Small intestine (tissue), 7 donors: ENCODE results near the gene TFPI2. TPM values are rescaled to one million over a fixed set of nuclear protein-coding genes. Genes with fewer than 3 reads are reported as not detected.

ENCODE experiments used
- DNase-seq, 2 donors: peaks; one replicate each; pipeline versions ENCODE4 v3.0.0 to v3.0.0-alpha.2; 2013
- FAIRE-seq: peaks from 2 replicates; lab custom pipeline; 2012; peaks lifted over from hg19 to GRCh38; lab: Jason Lieb, UNC
- H3K27ac ChIP-seq, 3 donors: one replicate each; pipeline ENCODE4 v1.5.1; 2013; ENCODE audit warnings: low read length in 2 of 3, mild to moderate bottlenecking in 2 of 3, control low read depth in 1 of 3, inconsistent platforms in 1 of 3, low read depth in 1 of 3, moderate library complexity in 1 of 3
- H3K27me3 ChIP-seq, 3 donors: one replicate each; pipeline ENCODE4 v1.6.1; 2013; ENCODE audit warnings: low read length in 3 of 3, inconsistent platforms in 1 of 3; ENCODE audit not compliant: control insufficient read depth in 3 of 3, insufficient read depth in 3 of 3
- H3K36me3 ChIP-seq, 3 donors: one replicate each; pipeline ENCODE4 v1.6.1; 2013; ENCODE audit warnings: low read length in 3 of 3, inconsistent platforms in 1 of 3, low read depth in 1 of 3, mild to moderate bottlenecking in 1 of 3, moderate library complexity in 1 of 3; ENCODE audit not compliant: control insufficient read depth in 3 of 3, insufficient read depth in 2 of 3
- H3K4me1 ChIP-seq, 3 donors: one replicate each; pipeline ENCODE4 v1.6.1; 2013; ENCODE audit warnings: low read length in 2 of 3, inconsistent platforms in 1 of 3, low read depth in 1 of 3, mild to moderate bottlenecking in 1 of 3, moderate library complexity in 1 of 3; ENCODE audit not compliant: control insufficient read depth in 3 of 3, insufficient read depth in 2 of 3
- H3K4me3 ChIP-seq, 3 donors: one replicate each; pipeline ENCODE4 v1.5.1; 2013; ENCODE audit warnings: low read length in 3 of 3, control low read depth in 1 of 3, inconsistent platforms in 1 of 3, low read depth in 1 of 3, mild to moderate bottlenecking in 1 of 3, moderate library complexity in 1 of 3
- H3K9me3 ChIP-seq, 2 donors: one replicate each; pipeline ENCODE4 v1.6.1; 2013; ENCODE audit warnings: low read depth in 1 of 2, low read length in 1 of 2; ENCODE audit not compliant: control insufficient read depth in 2 of 2, insufficient read depth in 1 of 2
- WGBS, 3 donors: extraction: QIAGEN DNeasy Blood & Tissue Kit; methylation state at CpG; one replicate each; pipeline ENCODE4 v1.1.7; 2013; 5-methylcytosine and 5-hydroxymethylcytosine counted together
- polyA plus RNA-seq, 4 donors: library from polyadenylated mRNA; stranded (reverse) in 3 of 4; unstranded in 1 of 4; fragments of 200-250 nt in 3 of 4; fragments of 120-200 nt in 1 of 4; gene quantifications; one replicate each; pipeline versions ENCODE4 v1.2.1 to v1.2.3, GENCODE V29; 2013
- donor health status: healthy with polysubstance abuse.
- donor health status: control.
- donor health status: control.
- donor health status: Bipolar disorder and iron deficiency.
- donor health status: healthy.

Gene TFPI2
- polyA plus RNA-seq, 4 donors = 0.60 to 1.9 TPM; not detected in 2

- no peak overlapping the region for H3K27ac ChIP-seq
- H3K9me3 ChIP-seq = no peaks in the 10 kb centered on the region
- no peak overlapping the region for H3K4me3 ChIP-seq
- DNase-seq = no peak
- H3K4me1 ChIP-seq = no peaks in the 10 kb centered on the region
- FAIRE-seq = no peak
- H3K36me3 ChIP-seq = no peaks in the 10 kb centered on the region
- peaks cover 0 to 2% (median 0%) of the 10 kb centered on the region in 3 donors for H3K27me3 ChIP-seq
Observed at GRCh38 chr7:93882468-93882867, 8.1 kb downstream of the TFPI2 start.

GRCh38 chr7:93879356-93879755 lies 11.2 kb downstream of the TFPI2 start:
- no peak for FAIRE-seq
- DNase-seq = no peak
- no peak overlapping the region for H3K4me3 ChIP-seq

GRCh38 chr7:93877742-93878141 lies 12.8 kb downstream of the TFPI2 start:
- H3K27me3 ChIP-seq = no peaks in the 10 kb centered on the region
- WGBS, 3 donors = 72 to 77% (median 76%) methylated on average over 3 of the region's 3 CpGs
- H3K9me3 ChIP-seq = no peaks in the 10 kb centered on the region
- FAIRE-seq (no peak), DNase-seq (no peak)
- H3K36me3 ChIP-seq = no peaks in the 10 kb centered on the region
- H3K4me1 ChIP-seq = no peaks in the 10 kb centered on the region
- H3K27ac ChIP-seq = no peak overlapping the region
- H3K4me3 ChIP-seq = no peak overlapping the region

More at GRCh38 chr7:93879356-93879755, 11.2 kb downstream of the TFPI2 start:
- no peaks in the 10 kb centered on the region for H3K4me1 ChIP-seq
- no peaks in the 10 kb centered on the region for H3K27me3 ChIP-seq
- no peak overlapping the region for H3K27ac ChIP-seq
- H3K36me3 ChIP-seq = no peaks in the 10 kb centered on the region
- no peaks in the 10 kb centered on the region for H3K9me3 ChIP-seq

- H3K36me3 ChIP-seq = no peaks in the 10 kb centered on the region
- no peaks in the 10 kb centered on the region for H3K4me1 ChIP-seq
- WGBS, 3 donors = 71 to 80% (median 74%) methylated on average over 1 of the region's 1 CpG
- no peaks in the 10 kb centered on the region for H3K9me3 ChIP-seq
- no peak overlapping the region for H3K4me3 ChIP-seq
- FAIRE-seq (no peak), DNase-seq (no peak)
- no peak overlapping the region for H3K27ac ChIP-seq
- H3K27me3 ChIP-seq = no peaks in the 10 kb centered on the region
Observed at GRCh38 chr7:93873998-93874574, 16.5 kb downstream of the TFPI2 start.

GRCh38 chr7:93866886-93867285 lies 23.7 kb downstream of the TFPI2 start:
- peak overlapping the region in 1 of 3 donors; percentile 15 for H3K27ac ChIP-seq
- H3K27me3 ChIP-seq = no peaks in the 10 kb centered on the region
- H3K36me3 ChIP-seq = no peaks in the 10 kb centered on the region
- 25 to 65% (median 57%) methylated on average over 3 of the region's 3 CpGs for WGBS, 3 donors
- H3K4me1 ChIP-seq = no peaks in the 10 kb centered on the region
- no peak overlapping the region for H3K4me3 ChIP-seq
- H3K9me3 ChIP-seq = no peaks in the 10 kb centered on the region
- DNase-seq = peak; percentile 11 to 51
- no peak for FAIRE-seq

GRCh38 chr7:93862651-93863050 lies 27.9 kb downstream of the TFPI2 start:
- H3K4me1 ChIP-seq = no peaks in the 10 kb centered on the region
- no peak for FAIRE-seq
- H3K4me3 ChIP-seq = no peak overlapping the region
- WGBS, 3 donors = 60 to 79% (median 72%) methylated on average over 2 of the region's 2 CpGs
- H3K9me3 ChIP-seq = no peaks in the 10 kb centered on the region
- H3K27ac ChIP-seq = no peak overlapping the region
- H3K27me3 ChIP-seq = peaks cover 0 to 2% (median 0%) of the 10 kb centered on the region in 3 donors
- H3K36me3 ChIP-seq = no peaks in the 10 kb centered on the region
- no peak for DNase-seq

- H3K36me3 ChIP-seq = no peaks in the 10 kb centered on the region
- DNase-seq (no peak), FAIRE-seq (no peak)
- WGBS, 3 donors = 69 to 82% (median 78%) methylated on average over 4 of the region's 4 CpGs
- peaks cover 0 to 2% (median 0%) of the 10 kb centered on the region in 3 donors for H3K27me3 ChIP-seq
- H3K27ac ChIP-seq = no peak overlapping the region
- H3K4me1 ChIP-seq = no peaks in the 10 kb centered on the region
- no peaks in the 10 kb centered on the region for H3K9me3 ChIP-seq
- H3K4me3 ChIP-seq = no peak overlapping the region
Observed at GRCh38 chr7:93861325-93861949, 29.1 kb downstream of the TFPI2 start.

- peaks cover 0 to 2% (median 0%) of the 10 kb centered on the region in 3 donors for H3K27me3 ChIP-seq
- H3K4me3 ChIP-seq = no peak overlapping the region
- WGBS, 3 donors = 75 to 89% (median 80%) methylated on average over 1 of the region's 1 CpG
- no peaks in the 10 kb centered on the region for H3K36me3 ChIP-seq
- H3K9me3 ChIP-seq = no peaks in the 10 kb centered on the region
- no peaks in the 10 kb centered on the region for H3K4me1 ChIP-seq
- FAIRE-seq (no peak), DNase-seq (no peak)
- no peak overlapping the region for H3K27ac ChIP-seq
Observed at GRCh38 chr7:93860261-93860660, 30.3 kb downstream of the TFPI2 start.

GRCh38 chr7:93858857-93859256 lies 31.7 kb downstream of the TFPI2 start:
- Histone ChIP-seq H3K27me3 (peaks cover 0 to 2% (median 0%) of the 10 kb centered on the region in 3 donors), H3K9me3 (no peaks in the 10 kb centered on the region), H3K27ac (no peak overlapping the region), H3K4me3 (no peak overlapping the region), H3K36me3 (no peaks in the 10 kb centered on the region), H3K4me1 (no peaks in the 10 kb centered on the region)
- 83 to 92% (median 86%) methylated on average over 2 of the region's 2 CpGs for WGBS, 3 donors
- DNase-seq (no peak), FAIRE-seq (no peak)
